ENCODE results near the gene TRIB2.

The TRIB2 gene

GRCh38 chr2:12720754-12721378, 4.1 kb downstream of the TRIB2 start:
- no peak for DNase-seq (ENCODE audit: low read depth, low spot score)

- no peak for DNase-seq (ENCODE audit: low read depth, low spot score)
These were observed 5.1 kb downstream of the TRIB2 start for GRCh38 chr2:12721566-12722446.

- DNase-seq (ENCODE audit: low read depth, low spot score): no peak
These were observed 5.9 kb downstream of the TRIB2 start for GRCh38 chr2:12722447-12723316.

- peak; percentile 10 for DNase-seq (ENCODE audit: low read depth, low spot score)
These were observed 7.2 kb downstream of the TRIB2 start for GRCh38 chr2:12723736-12724463.

- DNase-seq (ENCODE audit: low read depth, low spot score): no peak
These were observed 8.8 kb downstream of the TRIB2 start for GRCh38 chr2:12725233-12726187.

- no peak for DNase-seq (ENCODE audit: low read depth, low spot score)
These were observed 9.5 kb downstream of the TRIB2 start for GRCh38 chr2:12726271-12726670.

GRCh38 chr2:12727065-12727464, 10.3 kb downstream of the TRIB2 start:
- no peak for DNase-seq (ENCODE audit: low read depth, low spot score)

GRCh38 chr2:12727641-12728040, 10.9 kb downstream of the TRIB2 start:
- DNase-seq (ENCODE audit: low read depth, low spot score): no peak

- no peak for DNase-seq (ENCODE audit: low read depth, low spot score)
These were observed 11.6 kb downstream of the TRIB2 start for GRCh38 chr2:12728221-12728777.

- DNase-seq (ENCODE audit: low read depth, low spot score): no peak
These were observed 13.5 kb downstream of the TRIB2 start for GRCh38 chr2:12730265-12730664.

- no peak for DNase-seq (ENCODE audit: low read depth, low spot score)
These were observed 15.1 kb downstream of the TRIB2 start for GRCh38 chr2:12731701-12732280.

GRCh38 chr2:12732651-12733050, 15.9 kb downstream of the TRIB2 start:
- DNase-seq (ENCODE audit: low read depth, low spot score): no peak

- DNase-seq (ENCODE audit: low read depth, low spot score): no peak
These were observed 17.1 kb downstream of the TRIB2 start for GRCh38 chr2:12733846-12734245.

- peak; percentile 6 for DNase-seq (ENCODE audit: low read depth, low spot score)
These were observed 18.3 kb downstream of the TRIB2 start for GRCh38 chr2:12734914-12735654.

GRCh38 chr2:12737297-12737696, 20.6 kb downstream of the TRIB2 start:
- DNase-seq (ENCODE audit: low read depth, low spot score): no peak

- no peak for DNase-seq (ENCODE audit: low read depth, low spot score)
These were observed 21.2 kb downstream of the TRIB2 start for GRCh38 chr2:12737738-12738485.

- DNase-seq (ENCODE audit: low read depth, low spot score): no peak
These were observed 23.1 kb downstream of the TRIB2 start for GRCh38 chr2:12739721-12740254.

- DNase-seq (ENCODE audit: low read depth, low spot score): no peak
These were observed 24.6 kb downstream of the TRIB2 start for GRCh38 chr2:12741380-12741779.

Measured in ELF-1 (cell line).